Liver (tissue), 9 donors: ENCODE results near the gene CHST3. TPM values are rescaled to one million over a fixed set of nuclear protein-coding genes. Genes with fewer than 3 reads are reported as not detected.

Experiments used
- DNase-seq: peaks from one replicate; pipeline ENCODE4 v3.0.0-alpha.2; 2017; ENCODE audit warnings: low spot score
- H3K27ac ChIP-seq, 2 donors: one replicate each; pipeline ENCODE4 v1.7.0; 2013; ENCODE audit warnings: inconsistent platforms in 2 of 2, low read length in 2 of 2, control low read depth in 1 of 2, low read depth in 1 of 2, mild to moderate bottlenecking in 1 of 2
- H3K27me3 ChIP-seq, 4 donors: one replicate each; pipeline versions ENCODE4 v1.6.1 to v1.7.0; 2013; ENCODE audit warnings: low read length in 3 of 4, inconsistent platforms in 1 of 4, mild to moderate bottlenecking in 1 of 4, moderate library complexity in 1 of 4; ENCODE audit not compliant: control insufficient read depth in 4 of 4, insufficient read depth in 4 of 4
- H3K36me3 ChIP-seq, 4 donors: one replicate each; pipeline versions ENCODE4 v1.6.1 to v1.7.0; 2013; ENCODE audit warnings: low read length in 3 of 4, mild to moderate bottlenecking in 3 of 4, low read depth in 1 of 4, moderate library complexity in 1 of 4; ENCODE audit not compliant: control insufficient read depth in 4 of 4, insufficient read depth in 3 of 4
- H3K4me1 ChIP-seq, 4 donors: one replicate each; pipeline versions ENCODE4 v1.6.1 to v1.7.0; 2013; ENCODE audit warnings: low read length in 3 of 4, mild to moderate bottlenecking in 3 of 4, moderate library complexity in 1 of 4; ENCODE audit not compliant: control insufficient read depth in 4 of 4, insufficient read depth in 4 of 4
- H3K4me3 ChIP-seq, 3 donors: one replicate each; pipeline versions ENCODE4 v1.6.1 to v1.7.0; 2013; ENCODE audit warnings: low read length in 3 of 3, control low read depth in 1 of 3, low read depth in 1 of 3, mild to moderate bottlenecking in 1 of 3
- H3K9ac ChIP-seq, 2 donors: one replicate each; pipeline ENCODE4 v1.7.0; 2013; ENCODE audit warnings: low read length in 2 of 2, mild to moderate bottlenecking in 2 of 2, moderate library complexity in 2 of 2, control low read depth in 1 of 2, low read depth in 1 of 2
- H3K9me3 ChIP-seq, 4 donors: one replicate each; pipeline versions ENCODE4 v1.6.1 to v1.7.0; 2013; ENCODE audit warnings: low read length in 3 of 4; ENCODE audit not compliant: control insufficient read depth in 4 of 4
- CTCF ChIP-seq: fragments of 150-350 bp; IDR thresholded peaks from 2 replicates; pipeline ENCODE4 v1.5.1; 2017; ENCODE audit warnings: improper control_type of control experiment, low read depth, low read length; ENCODE audit not compliant: missing input control
- EGR1 ChIP-seq, 2 donors: IDR thresholded peaks; 2 replicates each; pipeline ENCODE4 v1.6.1; 2016 to 2018; ENCODE audit warnings: antibody characterized with exemption in 2 of 2, low read depth in 2 of 2
- FOXA1 ChIP-seq: IDR thresholded peaks from 2 replicates; pipeline ENCODE4 v1.6.1; 2016; ENCODE audit warnings: antibody characterized with exemption
- FOXA2 ChIP-seq: IDR thresholded peaks from 2 replicates; pipeline ENCODE4 v1.6.1; 2016; ENCODE audit warnings: antibody characterized with exemption
- GABPA ChIP-seq, 2 donors: IDR thresholded peaks in 1 of 2; conservative IDR thresholded peaks in 1 of 2; 2 replicates each; pipeline ENCODE4 v1.6.1; 2016; ENCODE audit warnings: antibody characterized with exemption in 2 of 2, mild to moderate bottlenecking in 1 of 2, moderate library complexity in 1 of 2
- HNF4G ChIP-seq: IDR thresholded peaks from 2 replicates; pipeline ENCODE4 v1.6.1; 2016; ENCODE audit warnings: antibody characterized with exemption
- JUND ChIP-seq, 2 donors: IDR thresholded peaks; 2 replicates each; pipeline ENCODE4 v1.6.1; 2016; ENCODE audit warnings: antibody characterized with exemption in 2 of 2
- NR2F2 ChIP-seq: IDR thresholded peaks from 2 replicates; pipeline ENCODE4 v1.6.1; 2016; ENCODE audit warnings: antibody characterized with exemption
- SP1 ChIP-seq: IDR thresholded peaks from 2 replicates; pipeline ENCODE4 v1.6.1; 2018; ENCODE audit warnings: antibody characterized with exemption, mild to moderate bottlenecking
- TAF1 ChIP-seq: conservative IDR thresholded peaks from 2 replicates; pipeline ENCODE4 v1.6.1; 2016; ENCODE audit warnings: antibody characterized with exemption, mild to moderate bottlenecking
- YY1 ChIP-seq: IDR thresholded peaks from 2 replicates; pipeline ENCODE4 v1.6.1; 2016; ENCODE audit warnings: antibody characterized with exemption, mild to moderate bottlenecking
- WGBS: extraction: QIAGEN DNeasy Blood & Tissue Kit; methylation state at CpG from one replicate; pipeline ENCODE4 v1.1.7; 2013; 5-methylcytosine and 5-hydroxymethylcytosine counted together
- polyA plus RNA-seq, 2 donors: library from polyadenylated mRNA; stranded (reverse) in 1 of 2; unstranded in 1 of 2; fragments of 200-250 nt in 1 of 2; fragments of >200 nt in 1 of 2; fragmentation: Nextera tagmentation in 1 of 2; extraction: Ambion mirVana in 1 of 2; gene quantifications; one replicate each; pipeline versions ENCODE4 v1.2.1 to v1.2.3, GENCODE V29; 2013 to 2015
- total RNA-seq, 2 donors: library from RNA; depleted of rRNA; stranded (reverse); fragments of >200 nt; gene quantifications; one replicate each; pipeline ENCODE4 v1.2.3, GENCODE V29; 2014
- TF ChIP-seq, protein P1 (sequence below): IDR thresholded peaks from 2 replicates; pipeline ENCODE4 v1.6.1; 2016; ENCODE audit warnings: antibody characterized with exemption, mild to moderate bottlenecking
- donor health status: healthy.
- donor health status: healthy.
- donor health status: healthy.
- donor health status: healthy.
- donor health status: healthy.

Gene CHST3
- total and polyA plus RNA-seq, 4 donors = 0.29 to 4.3 (median 1.5) TPM

DNA sequence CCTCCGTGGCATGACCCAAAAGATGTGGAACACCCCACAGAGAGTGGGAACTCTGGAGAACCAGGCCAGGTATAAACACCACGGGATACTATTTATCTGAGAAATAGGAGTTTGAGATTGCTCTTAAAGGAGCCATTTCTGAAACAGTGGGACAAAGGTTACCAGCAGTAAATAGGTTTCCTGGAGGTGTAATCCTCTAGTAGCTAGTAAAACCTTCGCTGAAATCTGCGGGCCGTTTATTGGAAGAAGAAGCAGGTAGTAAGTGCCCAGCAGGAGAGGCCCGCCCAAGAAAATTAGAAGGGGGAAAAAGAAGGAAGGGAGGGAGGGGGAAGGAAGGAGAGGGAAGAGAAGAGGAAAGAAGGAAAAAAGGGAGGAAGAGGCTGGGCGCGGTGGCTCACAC is 51.6 kb downstream of the CHST3 start:
- Histone ChIP-seq H3K27me3 (peaks cover 0 to 1% (median 0%) of the 10 kb centered on the region in 4 donors), H3K4me1 (no peaks in the 10 kb centered on the region), H3K27ac (no peak overlapping the region), H3K36me3 (no peaks in the 10 kb centered on the region), H3K4me3 (no peak overlapping the region), H3K9ac (no peak overlapping the region), H3K9me3 (no peaks in the 10 kb centered on the region)
- 77% methylated on average over 8 of the region's 8 CpGs for WGBS
- no peak for DNase-seq
- TF ChIP-seq EGR1 (IDR thresholded peaks at IDR 0.05; ENCODE audit: low read depth in 2 of 2) (no peak), GABPA (IDR thresholded peaks at IDR 0.05 in 1 of 2, conservative IDR thresholded peaks at IDR 0.05 in 1 of 2) (no peak), FOXA2 (no peak), FOXA1 (no peak), TAF1 (no peak), CTCF (no peak), NR2F2 (no peak), YY1 (no peak), JUND (IDR thresholded peaks at IDR 0.05) (no peak)

GRCh38 chr10:72016608-72017300 is 52.6 kb downstream of the CHST3 start:
- Histone ChIP-seq H3K36me3 (no peaks in the 10 kb centered on the region), H3K27me3 (peaks cover 0 to 2% (median 0%) of the 10 kb centered on the region in 4 donors), H3K4me1 (no peaks in the 10 kb centered on the region), H3K4me3 (no peak overlapping the region), H3K27ac (no peak overlapping the region), H3K9me3 (no peaks in the 10 kb centered on the region), H3K9ac (no peak overlapping the region)
- DNase-seq = no peak
- WGBS = 82% methylated on average over 13 of the region's 13 CpGs
- TF ChIP-seq, protein P1, sequence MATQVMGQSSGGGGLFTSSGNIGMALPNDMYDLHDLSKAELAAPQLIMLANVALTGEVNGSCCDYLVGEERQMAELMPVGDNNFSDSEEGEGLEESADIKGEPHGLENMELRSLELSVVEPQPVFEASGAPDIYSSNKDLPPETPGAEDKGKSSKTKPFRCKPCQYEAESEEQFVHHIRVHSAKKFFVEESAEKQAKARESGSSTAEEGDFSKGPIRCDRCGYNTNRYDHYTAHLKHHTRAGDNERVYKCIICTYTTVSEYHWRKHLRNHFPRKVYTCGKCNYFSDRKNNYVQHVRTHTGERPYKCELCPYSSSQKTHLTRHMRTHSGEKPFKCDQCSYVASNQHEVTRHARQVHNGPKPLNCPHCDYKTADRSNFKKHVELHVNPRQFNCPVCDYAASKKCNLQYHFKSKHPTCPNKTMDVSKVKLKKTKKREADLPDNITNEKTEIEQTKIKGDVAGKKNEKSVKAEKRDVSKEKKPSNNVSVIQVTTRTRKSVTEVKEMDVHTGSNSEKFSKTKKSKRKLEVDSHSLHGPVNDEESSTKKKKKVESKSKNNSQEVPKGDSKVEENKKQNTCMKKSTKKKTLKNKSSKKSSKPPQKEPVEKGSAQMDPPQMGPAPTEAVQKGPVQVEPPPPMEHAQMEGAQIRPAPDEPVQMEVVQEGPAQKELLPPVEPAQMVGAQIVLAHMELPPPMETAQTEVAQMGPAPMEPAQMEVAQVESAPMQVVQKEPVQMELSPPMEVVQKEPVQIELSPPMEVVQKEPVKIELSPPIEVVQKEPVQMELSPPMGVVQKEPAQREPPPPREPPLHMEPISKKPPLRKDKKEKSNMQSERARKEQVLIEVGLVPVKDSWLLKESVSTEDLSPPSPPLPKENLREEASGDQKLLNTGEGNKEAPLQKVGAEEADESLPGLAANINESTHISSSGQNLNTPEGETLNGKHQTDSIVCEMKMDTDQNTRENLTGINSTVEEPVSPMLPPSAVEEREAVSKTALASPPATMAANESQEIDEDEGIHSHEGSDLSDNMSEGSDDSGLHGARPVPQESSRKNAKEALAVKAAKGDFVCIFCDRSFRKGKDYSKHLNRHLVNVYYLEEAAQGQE = no peak
- no peak for TF ChIP-seq GABPA (IDR thresholded peaks at IDR 0.05 in 1 of 2, conservative IDR thresholded peaks at IDR 0.05 in 1 of 2)
- TF ChIP-seq TAF1 = no peak
- TF ChIP-seq CTCF = no peak
- TF ChIP-seq HNF4G = no peak
- TF ChIP-seq SP1 = no peak
- TF ChIP-seq FOXA2 = no peak
